A549 (cell line): Measurements from ENCODE around the gene NEU4. TPM values are rescaled to one million over a fixed set of nuclear protein-coding genes. Genes with fewer than 3 reads are reported as not detected.

ENCODE experiments used
- ATAC-seq, 2 experiments: fragments of 200-7000 bp in 1 of 2; fragments of >200 bp in 1 of 2; cut with Nextera tagmentation in 1 of 2; cut with Tn5 transposase in 1 of 2; 3 replicates each; pipeline versions ENCODE4 v1.8.0 to v1.9.1; 2018 to 2020; ENCODE audit warnings: mild to moderate bottlenecking in 1 of 2, moderate library complexity in 1 of 2
- CTCF ChIA-PET: fragments of 300-600 bp; sonication (Branson Sonifier 250); formaldehyde crosslinking; extraction: SDS; loops from one replicate; lab custom pipeline; 2021; ENCODE audit warnings: antibody characterized with exemption, inconsistent platforms; lab: Yijun Ruan, JAX
- POLR2A ChIA-PET: fragments of 350-600 bp; formaldehyde crosslinking; extraction: SDS; loops from one replicate; lab custom pipeline; 2021; ENCODE audit warnings: antibody characterized with exemption, inconsistent platforms; lab: Yijun Ruan, JAX
- DNase-seq, 2 experiments: peaks; one replicate each; pipeline versions ENCODE4 v3.0.0 to v3.0.0-alpha.2; 2011 to 2016; ENCODE audit warnings: low read depth in 1 of 2, low spot score in 1 of 2
- FAIRE-seq: peaks from 2 replicates; lab custom pipeline; 2011; peaks lifted over from hg19 to GRCh38; lab: Jason Lieb, UNC
- H3K27ac ChIP-seq, 2 experiments: fragments of >200 bp; sonication (Bioruptor Twin); formaldehyde crosslinking; 3 replicates each; pipeline ENCODE4 v1.5.1; 2016 to 2017
- H3K4me1 ChIP-seq: fragments of >200 bp; sonication (Bioruptor Twin); formaldehyde crosslinking; 3 replicates; pipeline ENCODE4 v1.6.1; 2016
- H3K4me2 ChIP-seq: fragments of >200 bp; sonication (Bioruptor Twin); formaldehyde crosslinking; 3 replicates; pipeline ENCODE4 v1.6.1; 2016
- H3K4me3 ChIP-seq: fragments of >200 bp; sonication (Bioruptor Twin); formaldehyde crosslinking; 3 replicates; pipeline ENCODE4 v1.5.1; 2016
- H3K9me3 ChIP-seq: fragments of >200 bp; sonication (Bioruptor Twin); formaldehyde crosslinking; 3 replicates; pipeline ENCODE4 v1.6.1; 2016
- BCL3 ChIP-seq: fragments of >200 bp; sonication (Bioruptor Twin); formaldehyde crosslinking; IDR thresholded peaks from 3 replicates; pipeline ENCODE4 v1.6.1; 2016
- CTCF ChIP-seq: fragments of >200 bp; sonication (Bioruptor Twin); formaldehyde crosslinking; IDR thresholded peaks from 3 replicates; pipeline ENCODE4 v1.5.1; 2016
- ESRRA ChIP-seq: fragments of 150-350 bp; IDR thresholded peaks from 2 replicates; pipeline ENCODE4 v1.6.1; 2014; ENCODE audit warnings: mild to moderate bottlenecking, low read length, borderline replicate concordance
- HES2 ChIP-seq: fragments of >200 bp; sonication (Bioruptor Twin); formaldehyde crosslinking; IDR thresholded peaks from 2 replicates; pipeline ENCODE4 v1.6.1; 2016
- JUN ChIP-seq, 2 experiments: fragments of >200 bp; sonication (Bioruptor Twin); formaldehyde crosslinking; IDR thresholded peaks; 2 replicates in 1 of 2; 3 replicates in 1 of 2; pipeline ENCODE4 v1.6.1; 2016 to 2017
- JUNB ChIP-seq: fragments of >200 bp; sonication (Bioruptor Twin); formaldehyde crosslinking; IDR thresholded peaks from 2 replicates; pipeline ENCODE4 v1.6.1; 2016
- KDM1A ChIP-seq: fragments of 200-600 bp; sonication (generic); IDR thresholded peaks from 2 replicates; pipeline ENCODE4 v1.6.1; 2016; ENCODE audit warnings: low read depth, mild to moderate bottlenecking
- MAFK ChIP-seq: fragments of 450-650 bp; IDR thresholded peaks from 2 replicates; pipeline ENCODE4 v1.6.1; 2014; ENCODE audit not compliant: partially characterized antibody
- MAX ChIP-seq: IDR thresholded peaks from 2 replicates; pipeline ENCODE4 v1.6.1; 2012
- MYC ChIP-seq: IDR thresholded peaks from 2 replicates; pipeline ENCODE4 v1.6.1; 2012; ENCODE audit warnings: mild to moderate bottlenecking, inconsistent platforms, low read length, improper control_type of control experiment, borderline replicate concordance
- NFE2L2 ChIP-seq: fragments of 150-350 bp; conservative IDR thresholded peaks from 2 replicates; pipeline ENCODE4 v1.6.1; 2014; ENCODE audit warnings: low read length
- PBX3 ChIP-seq: IDR thresholded peaks from 2 replicates; pipeline ENCODE4 v1.6.1; 2012
- POLR2AphosphoS2 ChIP-seq: conservative IDR thresholded peaks from 2 replicates; pipeline ENCODE4 v1.6.1; 2012; ENCODE audit warnings: low read length, improper control_type of control experiment, inconsistent platforms
- RFX5 ChIP-seq: fragments of 450-650 bp; IDR thresholded peaks from 2 replicates; pipeline ENCODE4 v1.7.1; 2014; ENCODE audit warnings: antibody characterized with exemption, mild to moderate bottlenecking, moderate library complexity
- SREBF2 ChIP-seq: fragments of 450-650 bp; IDR thresholded peaks from 2 replicates; pipeline ENCODE4 v1.6.1; 2014; ENCODE audit warnings: mild to moderate bottlenecking, moderate library complexity
- USF2 ChIP-seq: fragments of 450-650 bp; IDR thresholded peaks from 2 replicates; pipeline ENCODE4 v1.6.1; 2014; ENCODE audit warnings: antibody characterized with exemption
- ZC3H11A ChIP-seq: fragments of 450-650 bp; IDR thresholded peaks from 2 replicates; pipeline ENCODE4 v1.6.1; 2014; ENCODE audit warnings: antibody characterized with exemption, mild to moderate bottlenecking
- WGBS: methylation state at CpG from one replicate; pipeline ENCODE4 v1.1.6; 2017; ENCODE audit errors: missing lambda C conversion rate; 5-methylcytosine and 5-hydroxymethylcytosine counted together
- polyA plus RNA-seq, 4 experiments: library from polyadenylated mRNA; depleted of rRNA in 3 of 4; stranded (reverse); fragments of >200 nt; fragmentation: RNase III in 1 of 4; extraction: RNeasy Plus Mini Kit Qiagen cat#74134 plus additional on column Dnase treatment in 1 of 4; gene quantifications; 2 replicates in 3 of 4; 3 replicates in 1 of 4; pipeline ENCODE4 v1.2.3, GENCODE V29; 2011 to 2017

Gene NEU4
- polyA plus RNA-seq, 2 of the 4 experiments (the other 2 are of a cell fraction), result 0.13 to 0.19 TPM

- Histone ChIP-seq H3K4me1 (peaks cover 17% of the 10 kb centered on the region), H3K4me2 (no peak overlapping the region), H3K4me3 (no peak overlapping the region), H3K27ac (no peak overlapping the region)
- no peak for FAIRE-seq
- CTCF ChIA-PET, result interaction anchor here (1.3 kb wide), 1 partner anchor 9 kb away, joined by 5 read pairs; no protein-coding TSS in a partner anchor
- 84% methylated on average over 9 of the region's 9 CpGs for WGBS
- TF ChIP-seq JUNB (no peak), MAFK (peak; percentile 13)
- TF ChIP-seq, all 56 proteins: peak for 1
- POLR2A ChIA-PET, result no interaction called here
- no peaks in the 10 kb centered on the region for H3K9me3 ChIP-seq
- no peak for ATAC-seq
- DNase-seq, result no peak
Measured at GRCh38 chr2:241772063-241772499, 36.9 kb upstream of the NEU4 start.

- CTCF ChIA-PET, result interaction anchor here (1.3 kb wide), 1 partner anchor 8 kb away, joined by 5 read pairs; no protein-coding TSS in a partner anchor
- TF ChIP-seq ESRRA (no peak), USF2 (no peak), NFE2L2 (no peak), MYC (no peak), JUNB (no peak), PBX3 (no peak), BCL3 (no peak), KDM1A (no peak), MAX (no peak), SREBF2 (no peak), ZC3H11A (no peak), HES2 (no peak), CTCF (no peak), RFX5 (no peak), JUN (IDR thresholded peaks at IDR 0.05) (no peak), POLR2AphosphoS2 (no peak)
- FAIRE-seq (no peak), ATAC-seq (peak in 1 of 2 experiments; percentile 7; a peak in 3 of 6 replicates), DNase-seq (no peak)
- whole genome bisulfite sequencing, result 79% methylated on average over 22 of the region's 29 CpGs
- H3K4me1 ChIP-seq, result peaks cover 17% of the 10 kb centered on the region
- POLR2A ChIA-PET, result no interaction called here
- H3K4me2 ChIP-seq, result no peak overlapping the region
- no peak overlapping the region; a peak in 1 of 6 replicates for H3K27ac ChIP-seq
- no peak overlapping the region for H3K4me3 ChIP-seq
- no peaks in the 10 kb centered on the region for H3K9me3 ChIP-seq
Measured at GRCh38 chr2:241773511-241774418, 35.2 kb upstream of the NEU4 start.
